Ovary (tissue), 9 donors: Measurements from ENCODE around the gene RAB29. TPM values are rescaled to one million over a fixed set of nuclear protein-coding genes. Genes with fewer than 3 reads are reported as not detected.

ENCODE experiments used
- DNase-seq, 5 donors: peaks; one replicate each; pipeline ENCODE4 v3.0.0-alpha.2; 2019 to 2020
- H3K27ac ChIP-seq, 2 donors: fragments of 200-600 bp; one replicate each; pipeline versions ENCODE4 v1.5.1 to v1.8.0; 2019 to 2022
- H3K27me3 ChIP-seq: fragments of 200-600 bp; one replicate; pipeline ENCODE4 v1.8.0; 2022
- H3K36me3 ChIP-seq: fragments of 200-600 bp; sonication (generic); one replicate; pipeline ENCODE4 v1.5.1; 2019
- H3K4me1 ChIP-seq: one replicate; pipeline ENCODE4 v1.8.1; 2013; ENCODE audit warnings: mild to moderate bottlenecking, moderate library complexity; ENCODE audit not compliant: insufficient read depth
- H3K4me3 ChIP-seq: fragments of 200-600 bp; sonication (generic); one replicate; pipeline ENCODE4 v1.5.1; 2017
- H3K9me3 ChIP-seq, 2 donors: fragments of 200-600 bp in 1 of 2; sonication (generic) in 1 of 2; one replicate each; pipeline versions ENCODE4 v1.5.1 to v1.8.1; 2013 to 2019; ENCODE audit warnings: mild to moderate bottlenecking in 1 of 2, moderate library complexity in 1 of 2
- EP300 ChIP-seq: sonication (generic); formaldehyde crosslinking; IDR thresholded peaks from one replicate; pipeline ENCODE4 v1.6.1; 2017; ENCODE audit warnings: antibody characterized with exemption
- POLR2A ChIP-seq: fragments of 450-650 bp; IDR thresholded peaks from one replicate; pipeline ENCODE4 v1.6.1; 2017; ENCODE audit warnings: antibody characterized with exemption, mild to moderate bottlenecking, moderate library complexity
- WGBS, 3 donors: extraction: QIAGEN DNeasy Blood & Tissue Kit in 1 of 3; methylation state at CpG; one replicate each; pipeline versions ENCODE4 v1.1.5 to v1.1.7; 2013 to 2017; 5-methylcytosine and 5-hydroxymethylcytosine counted together
- intact Hi-C, 4 donors: fragments of 100-400 bp; cut with DNase I; formaldehyde crosslinking; loops; one replicate each; pipeline versions ENCODE4 v1.11.0 to v1.15.1; 2022 to 2023
- polyA plus RNA-seq, 2 donors: library from polyadenylated mRNA; stranded (reverse); fragments of 200-250 nt in 1 of 2; fragments of 350-450 nt in 1 of 2; fragmentation: Illumina TruSeq in 1 of 2; extraction: RNeasy Lipid Tissue Mini Kit (QIAGEN cat#74804) in 1 of 2; gene quantifications; one replicate each; pipeline ENCODE4 v1.2.3, GENCODE V29; 2013 to 2014
- total RNA-seq, 7 donors: library from RNA; depleted of rRNA in 2 of 7; stranded (reverse); fragments of >200 nt in 2 of 7; fragmentation: NEBNext Ultra II Directional in 3 of 7; extraction: Animal tissue kit (Norgen Biotek cat#: 25700) in 3 of 7; gene quantifications; one replicate each; pipeline versions ENCODE4 v1.1.0 to v1.2.4, GENCODE V29; 2016 to 2023
- TF ChIP-seq, protein P1 (sequence below), 3 donors: fragments of 450-650 bp in 2 of 3; fragments of 200-600 bp in 1 of 3; IDR thresholded peaks; one replicate each; pipeline versions ENCODE4 v1.5.1 to v1.8.0; 2016 to 2022; ENCODE audit warnings: antibody characterized with exemption in 3 of 3, mild to moderate bottlenecking in 1 of 3
- donor health status: DM: no; HTN: no; CAD: no; lungs with moderate emphysema.
- donor health status: DM: no; HTN: no; CAD: no.
- donor health status: Bipolar disorder and iron deficiency.
- donor health status: DM: yes; HTN: yes; CAD: no.
- donor health status: DM: no; HTN: no; CAD: no.
- donor health status: DM: yes; HTN: yes; CAD: no.

The RAB29 gene
- total and polyA plus RNA-seq, 9 donors: 7.2 to 16.4 (median 10.1) TPM

- Histone ChIP-seq H3K9me3 (no peaks in the 10 kb centered on the region), H3K36me3 (no peaks in the 10 kb centered on the region), H3K4me3 (no peak overlapping the region), H3K27me3 (no peaks in the 10 kb centered on the region), H3K27ac (no peak overlapping the region), H3K4me1 (peaks cover 18% of the 10 kb centered on the region)
- DNase-seq: no peak
- WGBS, 3 donors: 98 to 100% (median 100%) methylated on average over 2 of the region's 2 CpGs
- TF ChIP-seq, protein P1, sequence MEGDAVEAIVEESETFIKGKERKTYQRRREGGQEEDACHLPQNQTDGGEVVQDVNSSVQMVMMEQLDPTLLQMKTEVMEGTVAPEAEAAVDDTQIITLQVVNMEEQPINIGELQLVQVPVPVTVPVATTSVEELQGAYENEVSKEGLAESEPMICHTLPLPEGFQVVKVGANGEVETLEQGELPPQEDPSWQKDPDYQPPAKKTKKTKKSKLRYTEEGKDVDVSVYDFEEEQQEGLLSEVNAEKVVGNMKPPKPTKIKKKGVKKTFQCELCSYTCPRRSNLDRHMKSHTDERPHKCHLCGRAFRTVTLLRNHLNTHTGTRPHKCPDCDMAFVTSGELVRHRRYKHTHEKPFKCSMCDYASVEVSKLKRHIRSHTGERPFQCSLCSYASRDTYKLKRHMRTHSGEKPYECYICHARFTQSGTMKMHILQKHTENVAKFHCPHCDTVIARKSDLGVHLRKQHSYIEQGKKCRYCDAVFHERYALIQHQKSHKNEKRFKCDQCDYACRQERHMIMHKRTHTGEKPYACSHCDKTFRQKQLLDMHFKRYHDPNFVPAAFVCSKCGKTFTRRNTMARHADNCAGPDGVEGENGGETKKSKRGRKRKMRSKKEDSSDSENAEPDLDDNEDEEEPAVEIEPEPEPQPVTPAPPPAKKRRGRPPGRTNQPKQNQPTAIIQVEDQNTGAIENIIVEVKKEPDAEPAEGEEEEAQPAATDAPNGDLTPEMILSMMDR (IDR thresholded peaks at IDR 0.05): no peak
- no peak for TF ChIP-seq POLR2A
- no peak for TF ChIP-seq EP300
- intact Hi-C loops: loop anchor here in 1 of 4 donors (5.0 kb wide), 1 partner anchor 318 kb away; no protein-coding TSS in a partner anchor
Measured at GRCh38 chr1:205804605-205805004, 29.3 kb upstream of the RAB29 start.

- TF ChIP-seq, protein P1 (IDR thresholded peaks at IDR 0.05): no peak
- TF ChIP-seq POLR2A (no peak), EP300 (no peak)
- peaks cover 14% of the 10 kb centered on the region for H3K4me1 ChIP-seq
- no peak overlapping the region for H3K27ac ChIP-seq
- WGBS, 3 donors: 62 to 82% (median 67%) methylated on average over 4 of the region's 4 CpGs
- H3K4me3 ChIP-seq: no peak overlapping the region
- no peak for DNase-seq
- no peaks in the 10 kb centered on the region for H3K9me3 ChIP-seq
- intact Hi-C loops: loop anchor here in 1 of 4 donors (5.0 kb wide), 1 partner anchor 318 kb away; no protein-coding TSS in a partner anchor
- H3K27me3 ChIP-seq: no peaks in the 10 kb centered on the region
- H3K36me3 ChIP-seq: no peaks in the 10 kb centered on the region
Measured at GRCh38 chr1:205803986-205804385, 28.7 kb upstream of the RAB29 start.

GRCh38 chr1:205802060-205802459 is 26.8 kb upstream of the RAB29 start:
- intact Hi-C loops: loop anchor here in 1 of 4 donors (5.0 kb wide), 1 partner anchor 320 kb away; no protein-coding TSS in a partner anchor
- peaks cover 7% of the 10 kb centered on the region for H3K4me1 ChIP-seq
- DNase-seq: no peak

GRCh38 chr1:205800981-205801703 is 25.9 kb upstream of the RAB29 start:
- Histone ChIP-seq H3K9me3 (no peaks in the 10 kb centered on the region), H3K4me3 (no peak overlapping the region), H3K4me1 (peaks cover 7% of the 10 kb centered on the region), H3K27me3 (no peaks in the 10 kb centered on the region), H3K36me3 (no peaks in the 10 kb centered on the region), H3K27ac (no peak overlapping the region)
- 39 to 58% (median 43%) methylated on average over 7 of the region's 7 CpGs for WGBS, 3 donors
- no peak for DNase-seq
- no peak for TF ChIP-seq EP300
- TF ChIP-seq POLR2A: no peak
- TF ChIP-seq, protein P1 (IDR thresholded peaks at IDR 0.05): no peak
- intact Hi-C loops: loop anchor here in 1 of 4 donors (5.0 kb wide), 1 partner anchor 321 kb away; no protein-coding TSS in a partner anchor

More at GRCh38 chr1:205802060-205802459, 26.8 kb upstream of the RAB29 start:
- TF ChIP-seq POLR2A: no peak
- TF ChIP-seq, protein P1 (IDR thresholded peaks at IDR 0.05): no peak
- TF ChIP-seq EP300: no peak
- Histone ChIP-seq H3K27me3 (no peaks in the 10 kb centered on the region), H3K36me3 (no peaks in the 10 kb centered on the region), H3K9me3 (no peaks in the 10 kb centered on the region), H3K27ac (no peak overlapping the region), H3K4me3 (no peak overlapping the region)
- WGBS, 3 donors: 85 to 96% (median 87%) methylated on average over 8 of the region's 8 CpGs
